MM.1S (cell line): ENCODE data around the gene GNA14.

Experiments
- EZH2 ChIP-seq: fragments of 300-600 bp; sonication (generic); optimal IDR thresholded peaks from 2 replicates; pipeline ENCODE3; 2017; ENCODE audit warnings: low read depth, mild to moderate bottlenecking, antibody characterized with exemption, low read length, mixed read lengths
- EZH2phosphoT487 ChIP-seq: fragments of 300-600 bp; sonication (generic); IDR thresholded peaks from 2 replicates; pipeline ENCODE4 v1.6.1; 2018; ENCODE audit warnings: antibody characterized with exemption, low read length
- TF ChIP-seq, protein P1 (sequence below): fragments of 300-600 bp; sonication (generic); IDR thresholded peaks from 2 replicates; pipeline ENCODE4 v1.5.1; 2016; ENCODE audit warnings: antibody characterized with exemption, low read length, mixed read lengths

DNA sequence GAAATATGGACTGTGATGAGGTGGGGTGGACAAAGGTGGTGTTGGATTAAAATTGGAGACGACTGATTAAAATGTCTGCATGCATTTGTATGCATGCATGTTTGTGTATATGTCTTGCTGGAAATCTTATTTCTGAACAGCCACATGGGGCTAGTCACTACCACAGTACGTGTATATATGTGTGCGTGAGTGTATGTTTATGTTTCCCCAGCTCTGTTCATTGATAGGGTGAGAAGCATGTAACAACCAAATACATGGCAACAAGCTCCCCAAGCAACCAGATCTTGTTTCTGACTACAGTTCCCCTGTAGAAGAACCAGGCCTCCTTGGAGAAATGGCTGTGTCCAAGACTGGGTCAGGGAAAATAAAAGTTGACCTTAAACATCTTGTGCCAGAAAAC lies 139.7 kb downstream of the GNA14 start:
- TF ChIP-seq, protein P1, sequence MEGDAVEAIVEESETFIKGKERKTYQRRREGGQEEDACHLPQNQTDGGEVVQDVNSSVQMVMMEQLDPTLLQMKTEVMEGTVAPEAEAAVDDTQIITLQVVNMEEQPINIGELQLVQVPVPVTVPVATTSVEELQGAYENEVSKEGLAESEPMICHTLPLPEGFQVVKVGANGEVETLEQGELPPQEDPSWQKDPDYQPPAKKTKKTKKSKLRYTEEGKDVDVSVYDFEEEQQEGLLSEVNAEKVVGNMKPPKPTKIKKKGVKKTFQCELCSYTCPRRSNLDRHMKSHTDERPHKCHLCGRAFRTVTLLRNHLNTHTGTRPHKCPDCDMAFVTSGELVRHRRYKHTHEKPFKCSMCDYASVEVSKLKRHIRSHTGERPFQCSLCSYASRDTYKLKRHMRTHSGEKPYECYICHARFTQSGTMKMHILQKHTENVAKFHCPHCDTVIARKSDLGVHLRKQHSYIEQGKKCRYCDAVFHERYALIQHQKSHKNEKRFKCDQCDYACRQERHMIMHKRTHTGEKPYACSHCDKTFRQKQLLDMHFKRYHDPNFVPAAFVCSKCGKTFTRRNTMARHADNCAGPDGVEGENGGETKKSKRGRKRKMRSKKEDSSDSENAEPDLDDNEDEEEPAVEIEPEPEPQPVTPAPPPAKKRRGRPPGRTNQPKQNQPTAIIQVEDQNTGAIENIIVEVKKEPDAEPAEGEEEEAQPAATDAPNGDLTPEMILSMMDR: no peak
- TF ChIP-seq EZH2 (no peak), EZH2phosphoT487 (no peak)
